ACC112 (cell line): ENCODE measurements around the gene HDAC4.

Source experiments
- H2AFZ ChIP-seq: fragments of 200-600 bp; sonication (generic); one replicate; pipeline ENCODE4 v1.6.0; 2017; ENCODE audit warnings: antibody characterized with exemption, low read length; ENCODE audit not compliant: unreplicated experiment
- H3K27ac ChIP-seq: fragments of 200-600 bp; sonication (generic); 2 replicates; pipeline ENCODE4 v1.5.1; 2014; ENCODE audit warnings: low read depth, mild to moderate bottlenecking, antibody characterized with exemption, low read length, moderate library complexity
- H3K27me3 ChIP-seq: fragments of 200-600 bp; sonication (generic); 2 replicates; pipeline ENCODE4 v1.6.1; 2014; ENCODE audit warnings: mild to moderate bottlenecking, antibody characterized with exemption, low read length, moderate library complexity, mixed read lengths; ENCODE audit not compliant: insufficient read depth
- H3K36me3 ChIP-seq: fragments of 200-600 bp; sonication (generic); 2 replicates; pipeline ENCODE4 v1.6.1; 2016; ENCODE audit warnings: mild to moderate bottlenecking, antibody characterized with exemption, low read length, moderate library complexity, mixed read lengths; ENCODE audit not compliant: insufficient read depth
- H3K4me1 ChIP-seq: fragments of 200-600 bp; sonication (generic); one replicate; pipeline ENCODE4 v1.6.1; 2016; ENCODE audit warnings: low read length, mixed read lengths; ENCODE audit not compliant: insufficient read depth, unreplicated experiment, control insufficient read depth
- H3K4me3 ChIP-seq: fragments of 200-600 bp; sonication (generic); 2 replicates; pipeline ENCODE4 v1.5.1; 2014; ENCODE audit warnings: mild to moderate bottlenecking, low read depth, low read length
- H3K79me2 ChIP-seq: fragments of 200-600 bp; sonication (generic); one replicate; pipeline ENCODE4 v1.6.0; 2016; ENCODE audit warnings: low read length; ENCODE audit not compliant: control insufficient read depth, unreplicated experiment, insufficient read depth

The HDAC4 gene

GRCh38 chr2:239395524-239395923 is 5.3 kb downstream of the HDAC4 start:
- H2AFZ ChIP-seq = no peak overlapping the region
- no peak overlapping the region for H3K4me3 ChIP-seq
- no peak overlapping the region for H3K27ac ChIP-seq
- H3K36me3 ChIP-seq = no peaks in the 10 kb centered on the region
- peaks cover 61% of the 10 kb centered on the region for H3K79me2 ChIP-seq
- peaks cover 9% of the 10 kb centered on the region for H3K4me1 ChIP-seq
- no peaks in the 10 kb centered on the region for H3K27me3 ChIP-seq

- H3K27me3 ChIP-seq = no peaks in the 10 kb centered on the region
Observed at GRCh38 chr2:239394978-239395377, 5.8 kb downstream of the HDAC4 start.

GRCh38 chr2:239394346-239394945 is 6.4 kb downstream of the HDAC4 start:
- Histone ChIP-seq H3K36me3 (no peaks in the 10 kb centered on the region), H3K4me3 (no peak overlapping the region), H3K4me1 (peaks cover 9% of the 10 kb centered on the region), H3K27me3 (no peaks in the 10 kb centered on the region), H3K79me2 (peaks cover 55% of the 10 kb centered on the region), H2AFZ (no peak overlapping the region), H3K27ac (no peak overlapping the region)

More at GRCh38 chr2:239394978-239395377, 5.8 kb downstream of the HDAC4 start:
- Histone ChIP-seq H3K79me2 (peaks cover 60% of the 10 kb centered on the region), H2AFZ (no peak overlapping the region), H3K27ac (no peak overlapping the region), H3K36me3 (no peaks in the 10 kb centered on the region), H3K4me1 (peaks cover 9% of the 10 kb centered on the region), H3K4me3 (no peak overlapping the region)

DNA sequence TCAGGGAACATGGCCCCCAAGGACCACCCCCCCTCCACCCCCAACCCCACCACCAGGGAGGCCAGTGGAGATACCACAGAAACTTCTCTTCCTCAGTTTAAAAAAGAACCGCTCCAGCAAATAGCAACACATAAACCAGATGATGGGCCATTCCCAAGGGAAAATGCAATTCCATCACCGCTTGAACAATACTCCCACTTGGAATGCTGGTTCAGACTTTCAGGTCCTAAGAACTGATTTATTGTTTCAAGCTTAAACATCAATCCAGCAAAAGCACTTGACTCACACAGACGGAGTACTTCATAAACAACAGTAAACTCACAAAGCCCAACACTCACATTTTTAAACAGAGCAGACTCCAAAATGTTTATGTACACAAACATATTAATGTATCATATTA is 6.9 kb downstream of the HDAC4 start:
- H3K27me3 ChIP-seq = no peaks in the 10 kb centered on the region
- H2AFZ ChIP-seq = no peak overlapping the region
- H3K4me3 ChIP-seq = no peak overlapping the region
- peaks cover 6% of the 10 kb centered on the region for H3K4me1 ChIP-seq
- H3K27ac ChIP-seq = no peak overlapping the region
- H3K36me3 ChIP-seq = no peaks in the 10 kb centered on the region
- H3K79me2 ChIP-seq = peaks cover 50% of the 10 kb centered on the region

DNA sequence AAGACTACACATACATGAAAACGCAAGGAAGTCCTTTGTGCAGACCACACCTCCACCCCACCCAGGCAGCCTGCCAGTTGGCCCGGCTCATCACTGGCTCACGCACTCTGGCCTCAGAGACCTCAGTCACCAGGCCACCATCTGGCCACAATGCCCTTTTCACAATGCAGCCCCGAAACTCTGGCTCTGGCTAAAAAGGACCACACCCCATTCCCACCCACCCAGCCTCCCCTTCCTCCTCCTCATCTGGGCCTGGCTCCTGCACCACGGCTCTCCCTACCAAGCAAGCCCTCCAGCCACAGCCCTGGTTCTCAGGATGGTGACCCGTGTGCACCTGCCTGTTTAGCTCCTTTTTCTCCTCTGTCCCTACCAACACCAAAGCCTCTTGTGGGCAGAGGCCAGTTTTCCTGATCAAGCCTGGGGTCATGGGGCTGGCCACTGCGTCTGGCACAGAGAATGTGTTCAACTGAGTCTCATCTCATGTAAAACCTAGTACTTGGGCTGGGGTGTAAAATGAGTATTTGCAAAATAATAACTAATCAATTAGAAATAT is 7.4 kb downstream of the HDAC4 start:
- no peaks in the 10 kb centered on the region for H3K36me3 ChIP-seq
- peaks cover 45% of the 10 kb centered on the region for H3K79me2 ChIP-seq
- H3K4me1 ChIP-seq = peaks cover 2% of the 10 kb centered on the region
- H3K4me3 ChIP-seq = no peak overlapping the region
- no peak overlapping the region for H2AFZ ChIP-seq
- no peaks in the 10 kb centered on the region for H3K27me3 ChIP-seq
- H3K27ac ChIP-seq = no peak overlapping the region

GRCh38 chr2:239392688-239393387 is 8.0 kb downstream of the HDAC4 start:
- no peaks in the 10 kb centered on the region for H3K36me3 ChIP-seq
- H3K79me2 ChIP-seq = peaks cover 39% of the 10 kb centered on the region
- no peak overlapping the region for H3K4me3 ChIP-seq
- H3K27me3 ChIP-seq = no peaks in the 10 kb centered on the region
- no peak overlapping the region for H2AFZ ChIP-seq
- H3K4me1 ChIP-seq = no peaks in the 10 kb centered on the region
- H3K27ac ChIP-seq = no peak overlapping the region

- Histone ChIP-seq H3K27me3 (no peaks in the 10 kb centered on the region), H2AFZ (no peak overlapping the region), H3K79me2 (peaks cover 30% of the 10 kb centered on the region), H3K27ac (no peak overlapping the region), H3K4me3 (no peak overlapping the region), H3K4me1 (no peaks in the 10 kb centered on the region), H3K36me3 (no peaks in the 10 kb centered on the region)
Observed at GRCh38 chr2:239392072-239392357, 8.8 kb downstream of the HDAC4 start.

DNA sequence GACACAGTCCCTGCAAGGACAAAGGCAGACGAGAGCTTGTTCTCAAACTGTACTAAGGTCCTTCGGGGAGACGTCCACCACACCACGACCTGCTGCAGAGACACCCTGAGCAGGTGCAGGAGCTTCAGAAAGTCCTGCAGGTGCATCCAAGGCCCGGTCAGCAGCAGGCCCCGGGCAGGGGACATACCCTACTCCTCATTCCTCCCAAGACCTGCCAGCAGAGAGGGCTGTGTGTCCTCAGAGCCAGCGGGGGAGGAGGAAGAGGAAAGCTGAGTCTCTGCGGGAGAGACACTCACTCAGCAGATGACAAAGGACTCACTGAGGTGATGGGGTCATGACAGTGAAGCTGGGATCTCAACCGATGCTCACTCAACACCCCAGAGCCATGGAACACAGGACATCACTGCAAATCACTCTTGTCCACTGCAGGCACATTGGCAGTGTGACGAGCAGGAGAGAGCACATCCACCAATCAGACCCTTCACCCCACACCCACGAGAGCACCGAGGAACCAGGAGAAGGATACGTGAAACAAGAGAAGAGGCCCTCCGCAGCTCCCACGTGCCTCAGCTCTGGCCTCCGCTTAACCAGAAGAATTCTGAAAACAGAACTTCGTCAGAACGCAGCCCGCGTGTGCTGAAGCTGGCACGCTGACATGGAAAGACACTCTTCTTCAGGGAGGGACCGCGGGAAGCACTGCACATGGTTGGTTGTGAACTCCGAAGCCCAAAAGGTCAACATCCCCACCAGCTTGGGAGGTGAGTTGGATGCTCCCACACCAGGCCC is 9.3 kb downstream of the HDAC4 start:
- H3K4me3 ChIP-seq = no peak overlapping the region

GRCh38 chr2:239390546-239391285 is 10.1 kb downstream of the HDAC4 start:
- Histone ChIP-seq H3K4me1 (no peaks in the 10 kb centered on the region), H3K79me2 (peaks cover 29% of the 10 kb centered on the region), H3K27me3 (no peaks in the 10 kb centered on the region), H3K27ac (no peak overlapping the region), H3K36me3 (no peaks in the 10 kb centered on the region), H3K4me3 (no peak overlapping the region), H2AFZ (no peak overlapping the region)

More for the DNA sequence above, 9.3 kb downstream of the HDAC4 start:
- Histone ChIP-seq H3K27me3 (no peaks in the 10 kb centered on the region), H3K27ac (no peak overlapping the region), H3K79me2 (peaks cover 29% of the 10 kb centered on the region), H3K4me1 (no peaks in the 10 kb centered on the region), H3K36me3 (no peaks in the 10 kb centered on the region), H2AFZ (no peak overlapping the region)
